Measurements from ENCODE around the gene CSF1R.

CSF1R gene

GRCh38 chr5:150046031-150046430 lies 40.3 kb downstream of the CSF1R start:
- no peak overlapping the region for H3K27ac ChIP-seq (ENCODE audit: low read depth, low read length)
- no peaks in the 10 kb centered on the region for H3K27me3 ChIP-seq (ENCODE audit: control insufficient read depth, low read length)
- no peaks in the 10 kb centered on the region for H3K4me1 ChIP-seq (ENCODE audit: control insufficient read depth, low read length)
- H4K20me1 ChIP-seq (ENCODE audit: control insufficient read depth, insufficient read depth, low read depth, low read length) = peaks cover 3% of the 10 kb centered on the region; the same call in 1 of the 2 replicates
- H3K36me3 ChIP-seq (ENCODE audit: control insufficient read depth, low read length) = peaks cover 91% of the 10 kb centered on the region
- TF ChIP-seq, protein P1, sequence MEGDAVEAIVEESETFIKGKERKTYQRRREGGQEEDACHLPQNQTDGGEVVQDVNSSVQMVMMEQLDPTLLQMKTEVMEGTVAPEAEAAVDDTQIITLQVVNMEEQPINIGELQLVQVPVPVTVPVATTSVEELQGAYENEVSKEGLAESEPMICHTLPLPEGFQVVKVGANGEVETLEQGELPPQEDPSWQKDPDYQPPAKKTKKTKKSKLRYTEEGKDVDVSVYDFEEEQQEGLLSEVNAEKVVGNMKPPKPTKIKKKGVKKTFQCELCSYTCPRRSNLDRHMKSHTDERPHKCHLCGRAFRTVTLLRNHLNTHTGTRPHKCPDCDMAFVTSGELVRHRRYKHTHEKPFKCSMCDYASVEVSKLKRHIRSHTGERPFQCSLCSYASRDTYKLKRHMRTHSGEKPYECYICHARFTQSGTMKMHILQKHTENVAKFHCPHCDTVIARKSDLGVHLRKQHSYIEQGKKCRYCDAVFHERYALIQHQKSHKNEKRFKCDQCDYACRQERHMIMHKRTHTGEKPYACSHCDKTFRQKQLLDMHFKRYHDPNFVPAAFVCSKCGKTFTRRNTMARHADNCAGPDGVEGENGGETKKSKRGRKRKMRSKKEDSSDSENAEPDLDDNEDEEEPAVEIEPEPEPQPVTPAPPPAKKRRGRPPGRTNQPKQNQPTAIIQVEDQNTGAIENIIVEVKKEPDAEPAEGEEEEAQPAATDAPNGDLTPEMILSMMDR (IDR thresholded peaks at IDR 0.05; ENCODE audit: low read depth, low read length, poor library complexity, severe bottlenecking) = no peak
- TF ChIP-seq EZH2phosphoT487 (IDR thresholded peaks at IDR 0.05; ENCODE audit: borderline replicate concordance, low read length) = no peak
- no peaks in the 10 kb centered on the region for H3K9me3 ChIP-seq (ENCODE audit: control insufficient read depth, insufficient read depth, low read length)
- no peak overlapping the region for H3K4me2 ChIP-seq (ENCODE audit: low read length)
- H3K79me2 ChIP-seq (ENCODE audit: control insufficient read depth, low read length) = no peaks in the 10 kb centered on the region
- no peaks in the 10 kb centered on the region for H3K9me2 ChIP-seq (replicated peaks; ENCODE audit: control insufficient read depth, low read length)
- no peaks in the 10 kb centered on the region for H3F3A ChIP-seq (ENCODE audit: control insufficient read depth, insufficient read depth)
- H3K4me3 ChIP-seq (ENCODE audit: low read length) = no peak overlapping the region

DNA sequence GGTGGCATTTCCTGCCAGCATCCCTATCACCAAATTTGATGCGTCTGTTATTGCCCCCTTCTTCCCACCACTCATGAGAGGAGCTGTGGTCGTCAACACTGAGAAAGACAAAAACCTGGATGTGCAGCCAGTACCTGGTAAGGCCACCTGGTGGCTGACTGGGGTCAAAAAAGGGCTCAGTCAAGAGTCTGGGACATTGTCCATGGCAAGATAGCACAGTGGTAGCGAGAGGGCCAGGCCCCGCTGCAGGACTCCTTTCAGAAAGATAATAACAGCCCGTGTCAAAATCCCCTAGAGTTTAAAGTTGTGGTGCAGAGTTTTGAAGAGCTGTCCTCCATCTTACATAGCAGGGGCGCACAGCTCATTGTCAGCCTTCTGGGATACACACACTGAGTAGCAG lies 40.8 kb downstream of the CSF1R start:
- Histone ChIP-seq H3K9me3 (ENCODE audit: control insufficient read depth, insufficient read depth, low read length) (no peaks in the 10 kb centered on the region), H3K9me2 (replicated peaks; ENCODE audit: control insufficient read depth, low read length) (no peaks in the 10 kb centered on the region), H3F3A (ENCODE audit: control insufficient read depth, insufficient read depth) (no peaks in the 10 kb centered on the region), H3K27me3 (ENCODE audit: control insufficient read depth, low read length) (no peaks in the 10 kb centered on the region), H3K4me1 (ENCODE audit: control insufficient read depth, low read length) (no peaks in the 10 kb centered on the region), H3K4me2 (ENCODE audit: low read length) (no peak overlapping the region), H3K36me3 (ENCODE audit: control insufficient read depth, low read length) (peaks cover 91% of the 10 kb centered on the region), H4K20me1 (ENCODE audit: control insufficient read depth, insufficient read depth, low read depth, low read length) (peaks cover 3% of the 10 kb centered on the region; the same call in 1 of the 2 replicates), H3K79me2 (ENCODE audit: control insufficient read depth, low read length) (no peaks in the 10 kb centered on the region), H3K4me3 (ENCODE audit: low read length) (no peak overlapping the region), H3K27ac (ENCODE audit: low read depth, low read length) (no peak overlapping the region)
- TF ChIP-seq, protein P1 (IDR thresholded peaks at IDR 0.05; ENCODE audit: low read depth, low read length, poor library complexity, severe bottlenecking) = no peak
- TF ChIP-seq EZH2phosphoT487 (IDR thresholded peaks at IDR 0.05; ENCODE audit: borderline replicate concordance, low read length) = no peak

GRCh38 chr5:150044712-150045111 lies 41.6 kb downstream of the CSF1R start:
- H3K4me2 ChIP-seq (ENCODE audit: low read length) = no peak overlapping the region
- no peak for TF ChIP-seq EZH2phosphoT487 (IDR thresholded peaks at IDR 0.05; ENCODE audit: borderline replicate concordance, low read length)
- TF ChIP-seq, protein P1 (IDR thresholded peaks at IDR 0.05; ENCODE audit: low read depth, low read length, poor library complexity, severe bottlenecking) = no peak

More at GRCh38 chr5:150044712-150045111, 41.6 kb downstream of the CSF1R start:
- no peak overlapping the region for H3K4me3 ChIP-seq (ENCODE audit: low read length)
- H3K36me3 ChIP-seq (ENCODE audit: control insufficient read depth, low read length) = peaks cover 90% of the 10 kb centered on the region
- no peaks in the 10 kb centered on the region for H3K4me1 ChIP-seq (ENCODE audit: control insufficient read depth, low read length)
- H3K27me3 ChIP-seq (ENCODE audit: control insufficient read depth, low read length) = no peaks in the 10 kb centered on the region
- H3K27ac ChIP-seq (ENCODE audit: low read depth, low read length) = no peak overlapping the region
- no peaks in the 10 kb centered on the region for H3K9me3 ChIP-seq (ENCODE audit: control insufficient read depth, insufficient read depth, low read length)
- H3K79me2 ChIP-seq (ENCODE audit: control insufficient read depth, low read length) = no peaks in the 10 kb centered on the region
- peaks cover 3% of the 10 kb centered on the region; the same call in 1 of the 2 replicates for H4K20me1 ChIP-seq (ENCODE audit: control insufficient read depth, insufficient read depth, low read depth, low read length)
- H3F3A ChIP-seq (ENCODE audit: control insufficient read depth, insufficient read depth) = no peaks in the 10 kb centered on the region
- H3K9me2 ChIP-seq (replicated peaks; ENCODE audit: control insufficient read depth, low read length) = no peaks in the 10 kb centered on the region

All from DOHH2 (cell line).